Upper lobe of left lung (tissue), 6 donors: ENCODE results near the gene PDS5A. TPM values are rescaled to one million over a fixed set of nuclear protein-coding genes. Genes with fewer than 3 reads are reported as not detected.

ENCODE experiments used
- ATAC-seq, 2 donors: fragments of 200-7000 bp; cut with Tn5 transposase; one replicate each; pipeline ENCODE4 v1.9.1; 2022; ENCODE audit warnings: mild to moderate bottlenecking in 2 of 2, moderate library complexity in 2 of 2; ENCODE audit not compliant: low FRiP score in 2 of 2
- DNase-seq, 2 donors: peaks; one replicate each; pipeline ENCODE4 v3.0.0-alpha.2; 2019 to 2020
- H3K27ac ChIP-seq, 4 donors: fragments of 200-600 bp; sonication (generic); one replicate each; pipeline ENCODE4 v1.5.1; 2016 to 2019
- H3K27me3 ChIP-seq, 4 donors: fragments of 200-600 bp; sonication (generic); one replicate each; pipeline ENCODE4 v1.5.1; 2017 to 2019
- H3K36me3 ChIP-seq, 4 donors: fragments of 200-600 bp; sonication (generic); one replicate each; pipeline ENCODE4 v1.5.1; 2016 to 2019
- H3K4me1 ChIP-seq, 4 donors: fragments of 200-600 bp; sonication (generic); one replicate each; pipeline ENCODE4 v1.5.1; 2018 to 2019
- H3K4me3 ChIP-seq, 4 donors: fragments of 200-600 bp; sonication (generic); one replicate each; pipeline ENCODE4 v1.5.1; 2017 to 2019; ENCODE audit warnings: mild to moderate bottlenecking in 2 of 4, moderate library complexity in 1 of 4
- H3K9me3 ChIP-seq, 4 donors: fragments of 200-600 bp; sonication (generic); one replicate each; pipeline ENCODE4 v1.5.1; 2018 to 2019
- EP300 ChIP-seq, 4 donors: sonication (generic); formaldehyde crosslinking; IDR thresholded peaks; one replicate each; pipeline ENCODE4 v1.5.1; 2017; ENCODE audit warnings: antibody characterized with exemption in 4 of 4, control low read depth in 2 of 4
- POLR2A ChIP-seq, 4 donors: fragments of 450-650 bp; IDR thresholded peaks; one replicate each; pipeline ENCODE4 v1.5.1; 2016 to 2017; ENCODE audit warnings: antibody characterized with exemption in 4 of 4, mild to moderate bottlenecking in 2 of 4
- POLR2AphosphoS5 ChIP-seq, 2 donors: sonication (generic); formaldehyde crosslinking; IDR thresholded peaks; one replicate each; pipeline ENCODE4 v1.5.1; 2017; ENCODE audit warnings: antibody characterized with exemption in 2 of 2
- WGBS, 2 donors: methylation state at CpG; one replicate each; pipeline ENCODE4 v1.1.5; 2017 to 2018; 5-methylcytosine and 5-hydroxymethylcytosine counted together
- total RNA-seq, 6 donors: library from RNA; depleted of rRNA in 4 of 6; stranded (reverse); fragments of >200 nt in 4 of 6; gene quantifications; one replicate each; pipeline versions ENCODE4 v1.1.0 to v1.2.1, GENCODE V29; 2016 to 2021
- TF ChIP-seq, protein P1 (sequence below), 6 experiments: fragments of 450-650 bp in 4 of 6; fragments of 200-600 bp in 2 of 6; sonication (generic) in 2 of 6; IDR thresholded peaks; one replicate each; pipeline ENCODE4 v1.5.1; 2016 to 2019; ENCODE audit warnings: antibody characterized with exemption in 6 of 6
- donor health status: DM: no; HTN: no; CAD: no; lungs with moderate emphysema.
- donor health status: DM: no; HTN: yes; CAD: no; lungs with severe emphysema.

Gene PDS5A
- total RNA-seq, 6 donors from 2014 or later: 40.3 to 112 (median 69.6) TPM

DNA sequence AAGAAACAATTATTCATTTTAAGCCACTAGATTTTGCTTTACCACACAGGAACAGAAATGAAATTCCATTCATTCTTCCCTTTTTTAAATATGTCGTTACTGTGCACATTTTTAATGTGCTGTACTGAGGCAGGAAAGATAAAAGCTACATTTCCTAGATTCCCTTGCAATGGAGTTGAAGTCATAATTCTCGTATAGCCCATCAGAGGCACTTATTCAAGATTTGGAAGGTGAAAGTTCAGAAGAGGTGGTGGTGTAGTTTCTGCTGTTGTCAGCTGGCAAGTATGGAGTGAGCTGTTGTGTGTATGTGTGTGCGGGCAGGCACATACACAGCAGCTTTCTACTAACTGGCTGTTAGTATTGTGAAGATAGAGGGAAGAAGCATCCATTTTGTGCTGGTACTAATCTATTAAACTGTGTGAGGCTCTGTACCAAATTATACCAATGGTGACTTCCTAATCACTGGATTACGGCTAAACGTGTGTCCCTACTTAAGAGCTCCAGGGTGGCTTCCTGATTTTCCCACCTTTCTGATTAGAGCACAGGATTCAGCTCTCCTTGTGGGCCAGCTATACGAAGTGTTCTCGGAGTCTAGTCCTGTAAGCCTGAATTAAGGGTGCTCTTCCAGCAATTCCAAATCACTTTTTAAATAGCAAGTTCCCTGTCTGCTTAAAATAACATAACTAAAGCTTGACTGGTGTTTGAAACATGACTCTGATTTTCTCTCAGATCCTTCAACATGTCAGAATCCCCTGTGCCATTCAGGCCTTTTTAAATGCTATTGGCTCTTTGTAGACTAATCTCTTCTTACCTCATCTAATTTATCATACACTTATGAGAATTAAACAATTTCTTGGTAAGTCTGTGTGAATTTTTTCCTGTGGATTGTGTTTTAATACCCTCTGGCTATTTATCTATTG is 43.8 kb downstream of the PDS5A start:
- Histone ChIP-seq H3K4me1 (peaks cover 17 to 34% (median 24%) of the 10 kb centered on the region in 4 donors), H3K4me3 (no peak overlapping the region), H3K9me3 (no peaks in the 10 kb centered on the region), H3K27me3 (no peaks in the 10 kb centered on the region), H3K27ac (peak overlapping the region in 1 of 4 donors; percentile 40), H3K36me3 (peaks cover 0 to 8% (median 0%) of the 10 kb centered on the region in 4 donors)
- DNase-seq (no peak), ATAC-seq (peak in 1 of 2 donors; percentile 35)
- no peak for TF ChIP-seq EP300 (IDR thresholded peaks at IDR 0.05)
- TF ChIP-seq POLR2A (IDR thresholded peaks at IDR 0.05): no peak
- TF ChIP-seq POLR2AphosphoS5 (IDR thresholded peaks at IDR 0.05): no peak
- TF ChIP-seq, protein P1, sequence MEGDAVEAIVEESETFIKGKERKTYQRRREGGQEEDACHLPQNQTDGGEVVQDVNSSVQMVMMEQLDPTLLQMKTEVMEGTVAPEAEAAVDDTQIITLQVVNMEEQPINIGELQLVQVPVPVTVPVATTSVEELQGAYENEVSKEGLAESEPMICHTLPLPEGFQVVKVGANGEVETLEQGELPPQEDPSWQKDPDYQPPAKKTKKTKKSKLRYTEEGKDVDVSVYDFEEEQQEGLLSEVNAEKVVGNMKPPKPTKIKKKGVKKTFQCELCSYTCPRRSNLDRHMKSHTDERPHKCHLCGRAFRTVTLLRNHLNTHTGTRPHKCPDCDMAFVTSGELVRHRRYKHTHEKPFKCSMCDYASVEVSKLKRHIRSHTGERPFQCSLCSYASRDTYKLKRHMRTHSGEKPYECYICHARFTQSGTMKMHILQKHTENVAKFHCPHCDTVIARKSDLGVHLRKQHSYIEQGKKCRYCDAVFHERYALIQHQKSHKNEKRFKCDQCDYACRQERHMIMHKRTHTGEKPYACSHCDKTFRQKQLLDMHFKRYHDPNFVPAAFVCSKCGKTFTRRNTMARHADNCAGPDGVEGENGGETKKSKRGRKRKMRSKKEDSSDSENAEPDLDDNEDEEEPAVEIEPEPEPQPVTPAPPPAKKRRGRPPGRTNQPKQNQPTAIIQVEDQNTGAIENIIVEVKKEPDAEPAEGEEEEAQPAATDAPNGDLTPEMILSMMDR (IDR thresholded peaks at IDR 0.05): no peak
- WGBS, 2 donors: 38 to 46% methylated on average over 7 of the region's 7 CpGs

DNA sequence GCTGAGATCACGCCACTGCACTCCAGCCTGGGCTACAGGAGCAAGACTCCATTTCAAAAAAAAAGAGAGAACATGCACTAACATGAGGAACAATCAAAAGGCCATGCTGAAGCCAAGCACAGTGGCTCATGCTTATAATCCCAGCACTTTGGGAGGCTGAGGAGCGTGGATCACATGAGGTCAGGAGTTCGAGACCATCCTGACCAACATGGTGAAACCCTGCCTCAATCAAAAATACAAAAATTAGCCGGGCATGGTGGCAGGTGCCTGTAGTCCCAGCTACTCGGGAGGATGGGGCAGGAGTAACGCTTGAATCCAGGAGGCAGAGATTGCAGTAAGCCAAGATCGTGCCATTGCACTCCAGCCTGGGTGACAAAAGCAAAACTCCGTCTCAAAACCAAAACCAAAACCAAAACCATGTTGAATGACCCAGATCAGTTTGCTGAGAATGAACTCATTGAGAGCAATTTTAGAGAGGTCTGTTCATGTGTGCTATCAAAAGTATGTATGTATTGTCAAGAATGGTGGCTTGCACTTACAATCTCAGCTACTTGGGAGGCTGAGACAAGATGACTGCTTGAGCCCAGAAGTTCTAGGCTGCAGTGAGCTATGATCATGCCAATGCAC is 44.8 kb downstream of the PDS5A start:
- no peak for DNase-seq
- ATAC-seq: peak in 1 of 2 donors; percentile 34
- no peak for TF ChIP-seq EP300 (IDR thresholded peaks at IDR 0.05)
- no peak for TF ChIP-seq POLR2A (IDR thresholded peaks at IDR 0.05)
- TF ChIP-seq POLR2AphosphoS5 (IDR thresholded peaks at IDR 0.05): no peak
- TF ChIP-seq, protein P1 (IDR thresholded peaks at IDR 0.05): no peak
- H3K9me3 ChIP-seq: no peaks in the 10 kb centered on the region
- H3K27ac ChIP-seq: peak overlapping the region in 1 of 4 donors; percentile 49
- H3K4me1 ChIP-seq: peaks cover 17 to 34% (median 24%) of the 10 kb centered on the region in 4 donors
- H3K4me3 ChIP-seq: no peak overlapping the region
- no peaks in the 10 kb centered on the region for H3K27me3 ChIP-seq
- 70 to 72% methylated on average over 7 to 8 of the region's 8 CpGs for WGBS, 2 donors
- H3K36me3 ChIP-seq: peaks cover 0 to 5% (median 0%) of the 10 kb centered on the region in 4 donors

DNA sequence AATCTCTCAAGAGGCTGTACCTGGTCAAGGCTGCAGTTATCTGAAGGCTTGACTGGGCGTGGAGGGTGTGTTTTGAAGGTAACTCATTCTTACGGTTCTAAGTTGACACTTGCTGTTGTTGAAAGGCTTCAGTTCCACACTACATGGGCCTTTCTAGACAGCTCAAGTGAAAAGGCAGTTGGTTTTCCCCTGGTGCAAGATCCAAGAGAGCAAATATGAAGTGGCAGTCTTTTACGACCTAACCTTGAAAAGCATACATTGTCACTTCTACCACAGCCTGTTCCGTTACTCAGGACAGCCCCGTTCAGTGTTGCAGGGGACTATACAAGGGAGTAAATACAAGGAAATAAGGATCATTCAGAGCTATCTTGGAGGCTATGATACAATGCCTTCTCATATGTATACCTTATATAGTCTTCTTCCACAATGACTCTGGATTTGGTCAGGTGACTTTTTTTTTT is 46.2 kb downstream of the PDS5A start:
- no peak overlapping the region for H3K27ac ChIP-seq
- H3K9me3 ChIP-seq: no peaks in the 10 kb centered on the region
- no peak overlapping the region for H3K4me3 ChIP-seq
- TF ChIP-seq, protein P1 (IDR thresholded peaks at IDR 0.05): no peak
- no peak for TF ChIP-seq EP300 (IDR thresholded peaks at IDR 0.05)
- TF ChIP-seq POLR2A (IDR thresholded peaks at IDR 0.05): no peak
- TF ChIP-seq POLR2AphosphoS5 (IDR thresholded peaks at IDR 0.05): no peak
- DNase-seq (no peak), ATAC-seq (peak in 1 of 2 donors; percentile 34)
- peaks cover 16 to 34% (median 18%) of the 10 kb centered on the region in 4 donors for H3K4me1 ChIP-seq
- peaks cover 0 to 12% (median 2%) of the 10 kb centered on the region in 4 donors for H3K36me3 ChIP-seq
- 65 to 70% methylated on average over 5 of the region's 5 CpGs for WGBS, 2 donors
- no peaks in the 10 kb centered on the region for H3K27me3 ChIP-seq

DNA sequence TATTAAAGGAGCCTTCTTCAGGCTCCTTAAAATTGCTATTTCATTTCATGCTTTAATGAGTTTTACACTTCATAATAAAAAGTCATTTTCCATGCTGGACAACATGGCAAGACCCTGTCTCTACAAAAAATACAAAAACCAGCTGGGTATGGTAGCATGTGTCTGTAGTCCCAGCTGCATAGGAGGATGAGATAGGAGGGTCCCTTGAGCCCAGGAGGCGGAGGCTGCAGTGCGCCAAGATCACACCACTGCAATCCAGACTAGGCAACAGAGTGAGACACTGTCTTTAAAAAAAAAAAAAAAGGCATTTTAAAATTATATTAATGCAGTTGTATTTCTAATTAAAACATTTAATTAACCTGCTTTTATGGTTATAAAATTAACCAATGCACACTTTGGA is 49.2 kb downstream of the PDS5A start:
- H3K36me3 ChIP-seq: peaks cover 0 to 34% (median 8%) of the 10 kb centered on the region in 4 donors
- H3K9me3 ChIP-seq: no peaks in the 10 kb centered on the region
- H3K27ac ChIP-seq: no peak overlapping the region
- H3K27me3 ChIP-seq: no peaks in the 10 kb centered on the region
- DNase-seq (no peak), ATAC-seq (peak in 1 of 2 donors; percentile 55)
- no peak for TF ChIP-seq POLR2AphosphoS5 (IDR thresholded peaks at IDR 0.05)
- TF ChIP-seq, protein P1 (IDR thresholded peaks at IDR 0.05): no peak
- TF ChIP-seq EP300 (IDR thresholded peaks at IDR 0.05): no peak
- TF ChIP-seq POLR2A (IDR thresholded peaks at IDR 0.05): no peak
- 91 to 98% methylated on average over 2 of the region's 2 CpGs for WGBS, 2 donors
- H3K4me1 ChIP-seq: peaks cover 8 to 26% (median 11%) of the 10 kb centered on the region in 4 donors
- no peak overlapping the region for H3K4me3 ChIP-seq
